ENCODE data around the gene RAB26.

The RAB26 gene

DNA sequence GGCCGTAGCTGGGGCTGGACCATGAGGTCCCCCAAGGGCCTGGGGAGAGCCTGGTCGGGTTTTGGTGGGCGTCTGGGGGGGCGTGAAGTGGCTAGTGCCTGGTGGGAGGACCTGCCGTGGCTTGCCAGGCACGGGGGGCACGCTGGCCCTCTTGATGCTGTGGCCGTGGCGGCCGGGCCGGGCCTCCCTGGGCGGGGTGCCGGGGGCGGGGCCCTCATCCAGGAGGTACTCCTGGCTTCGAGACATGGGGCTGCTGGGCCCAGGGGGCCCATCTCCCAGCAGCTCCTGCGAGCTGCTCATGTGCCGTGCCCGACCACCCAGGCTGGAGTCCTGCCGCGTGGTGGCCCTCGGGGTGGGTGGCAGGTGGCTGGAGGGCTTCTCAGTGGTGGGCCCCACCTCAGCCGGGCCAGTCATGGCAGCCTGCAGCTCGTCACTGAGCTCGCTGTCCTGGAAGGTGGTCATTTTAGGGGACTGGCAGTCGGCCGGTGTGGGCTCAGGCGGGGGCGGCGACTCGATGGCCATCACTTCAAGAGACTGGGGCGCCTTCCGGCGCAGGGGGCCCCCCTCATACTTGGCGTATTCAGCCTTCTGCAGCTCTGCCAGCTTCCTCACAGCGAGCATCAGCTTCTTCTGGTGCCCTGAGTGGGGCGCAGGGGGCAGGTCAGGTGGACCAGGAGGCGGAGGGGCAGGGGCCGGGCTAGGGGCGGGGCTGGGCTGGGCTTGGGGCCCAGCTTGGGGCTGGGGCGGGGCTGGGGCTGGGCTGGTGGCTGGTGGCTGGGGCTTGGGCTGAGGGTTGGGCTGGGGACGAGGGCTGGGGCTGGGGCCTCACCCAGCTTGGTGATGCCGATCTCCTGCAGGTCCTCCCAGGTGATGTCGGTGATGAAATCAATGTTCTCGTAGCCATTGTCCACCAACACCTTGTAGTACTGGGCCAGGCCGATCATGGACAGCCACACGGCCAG lies 32.8 kb downstream of the RAB26 start (continued):
- TF ChIP-seq BCL11A (tag by site-specific recombination; IDR thresholded peaks at IDR 0.05; ENCODE audit: low read depth) (no peak), ZNF112 (tag by site-specific recombination; IDR thresholded peaks at IDR 0.05) (no peak), GLIS2 (tag by site-specific recombination; IDR thresholded peaks at IDR 0.05) (peak; percentile 52), ZNF174 (tag by site-specific recombination; IDR thresholded peaks at IDR 0.05) (no peak), ZNF169 (tag by site-specific recombination; IDR thresholded peaks at IDR 0.05) (no peak), GFI1B (tag by site-specific recombination; IDR thresholded peaks at IDR 0.05) (no peak), ZNF664 (tag by site-specific recombination; IDR thresholded peaks at IDR 0.05) (no peak), ZNF391 (tag by site-specific recombination; IDR thresholded peaks at IDR 0.05; ENCODE audit: borderline replicate concordance, low read depth) (no peak), ZNF514 (tag by site-specific recombination; IDR thresholded peaks at IDR 0.05) (no peak), SETDB1 (IDR thresholded peaks at IDR 0.05; ENCODE audit: insufficient read length, low read length) (no peak), ZNF155 (tag by site-specific recombination; IDR thresholded peaks at IDR 0.05) (no peak), ZNF626 (tag by site-specific recombination; IDR thresholded peaks at IDR 0.05) (no peak), ZNF707 (tag by site-specific recombination; IDR thresholded peaks at IDR 0.05) (0 out of 2 replicates have a peak, but pooled peaks have one; percentile 12), ZNF624 (tag by site-specific recombination; IDR thresholded peaks at IDR 0.05) (no peak), ZNF791 (tag by site-specific recombination; IDR thresholded peaks at IDR 0.05) (no peak), ZNF501 (tag by site-specific recombination; IDR thresholded peaks at IDR 0.05) (no peak)
- TF ChIP-seq, protein P1, sequence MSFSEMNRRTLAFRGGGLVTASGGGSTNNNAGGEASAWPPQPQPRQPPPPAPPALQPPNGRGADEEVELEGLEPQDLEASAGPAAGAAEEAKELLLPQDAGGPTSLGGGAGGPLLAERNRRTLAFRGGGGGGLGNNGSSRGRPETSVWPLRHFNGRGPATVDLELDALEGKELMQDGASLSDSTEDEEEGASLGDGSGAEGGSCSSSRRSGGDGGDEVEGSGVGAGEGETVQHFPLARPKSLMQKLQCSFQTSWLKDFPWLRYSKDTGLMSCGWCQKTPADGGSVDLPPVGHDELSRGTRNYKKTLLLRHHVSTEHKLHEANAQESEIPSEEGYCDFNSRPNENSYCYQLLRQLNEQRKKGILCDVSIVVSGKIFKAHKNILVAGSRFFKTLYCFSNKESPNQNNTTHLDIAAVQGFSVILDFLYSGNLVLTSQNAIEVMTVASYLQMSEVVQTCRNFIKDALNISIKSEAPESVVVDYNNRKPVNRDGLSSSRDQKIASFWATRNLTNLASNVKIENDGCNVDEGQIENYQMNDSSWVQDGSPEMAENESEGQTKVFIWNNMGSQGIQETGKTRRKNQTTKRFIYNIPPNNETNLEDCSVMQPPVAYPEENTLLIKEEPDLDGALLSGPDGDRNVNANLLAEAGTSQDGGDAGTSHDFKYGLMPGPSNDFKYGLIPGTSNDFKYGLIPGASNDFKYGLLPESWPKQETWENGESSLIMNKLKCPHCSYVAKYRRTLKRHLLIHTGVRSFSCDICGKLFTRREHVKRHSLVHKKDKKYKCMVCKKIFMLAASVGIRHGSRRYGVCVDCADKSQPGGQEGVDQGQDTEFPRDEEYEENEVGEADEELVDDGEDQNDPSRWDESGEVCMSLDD (tag by site-specific recombination; IDR thresholded peaks at IDR 0.05), result no peak
- TF ChIP-seq, protein P2, sequence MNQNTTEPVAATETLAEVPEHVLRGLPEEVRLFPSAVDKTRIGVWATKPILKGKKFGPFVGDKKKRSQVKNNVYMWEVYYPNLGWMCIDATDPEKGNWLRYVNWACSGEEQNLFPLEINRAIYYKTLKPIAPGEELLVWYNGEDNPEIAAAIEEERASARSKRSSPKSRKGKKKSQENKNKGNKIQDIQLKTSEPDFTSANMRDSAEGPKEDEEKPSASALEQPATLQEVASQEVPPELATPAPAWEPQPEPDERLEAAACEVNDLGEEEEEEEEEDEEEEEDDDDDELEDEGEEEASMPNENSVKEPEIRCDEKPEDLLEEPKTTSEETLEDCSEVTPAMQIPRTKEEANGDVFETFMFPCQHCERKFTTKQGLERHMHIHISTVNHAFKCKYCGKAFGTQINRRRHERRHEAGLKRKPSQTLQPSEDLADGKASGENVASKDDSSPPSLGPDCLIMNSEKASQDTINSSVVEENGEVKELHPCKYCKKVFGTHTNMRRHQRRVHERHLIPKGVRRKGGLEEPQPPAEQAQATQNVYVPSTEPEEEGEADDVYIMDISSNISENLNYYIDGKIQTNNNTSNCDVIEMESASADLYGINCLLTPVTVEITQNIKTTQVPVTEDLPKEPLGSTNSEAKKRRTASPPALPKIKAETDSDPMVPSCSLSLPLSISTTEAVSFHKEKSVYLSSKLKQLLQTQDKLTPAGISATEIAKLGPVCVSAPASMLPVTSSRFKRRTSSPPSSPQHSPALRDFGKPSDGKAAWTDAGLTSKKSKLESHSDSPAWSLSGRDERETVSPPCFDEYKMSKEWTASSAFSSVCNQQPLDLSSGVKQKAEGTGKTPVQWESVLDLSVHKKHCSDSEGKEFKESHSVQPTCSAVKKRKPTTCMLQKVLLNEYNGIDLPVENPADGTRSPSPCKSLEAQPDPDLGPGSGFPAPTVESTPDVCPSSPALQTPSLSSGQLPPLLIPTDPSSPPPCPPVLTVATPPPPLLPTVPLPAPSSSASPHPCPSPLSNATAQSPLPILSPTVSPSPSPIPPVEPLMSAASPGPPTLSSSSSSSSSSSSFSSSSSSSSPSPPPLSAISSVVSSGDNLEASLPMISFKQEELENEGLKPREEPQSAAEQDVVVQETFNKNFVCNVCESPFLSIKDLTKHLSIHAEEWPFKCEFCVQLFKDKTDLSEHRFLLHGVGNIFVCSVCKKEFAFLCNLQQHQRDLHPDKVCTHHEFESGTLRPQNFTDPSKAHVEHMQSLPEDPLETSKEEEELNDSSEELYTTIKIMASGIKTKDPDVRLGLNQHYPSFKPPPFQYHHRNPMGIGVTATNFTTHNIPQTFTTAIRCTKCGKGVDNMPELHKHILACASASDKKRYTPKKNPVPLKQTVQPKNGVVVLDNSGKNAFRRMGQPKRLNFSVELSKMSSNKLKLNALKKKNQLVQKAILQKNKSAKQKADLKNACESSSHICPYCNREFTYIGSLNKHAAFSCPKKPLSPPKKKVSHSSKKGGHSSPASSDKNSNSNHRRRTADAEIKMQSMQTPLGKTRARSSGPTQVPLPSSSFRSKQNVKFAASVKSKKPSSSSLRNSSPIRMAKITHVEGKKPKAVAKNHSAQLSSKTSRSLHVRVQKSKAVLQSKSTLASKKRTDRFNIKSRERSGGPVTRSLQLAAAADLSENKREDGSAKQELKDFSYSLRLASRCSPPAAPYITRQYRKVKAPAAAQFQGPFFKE (tag by site-specific recombination; IDR thresholded peaks at IDR 0.05; ENCODE audit: borderline replicate concordance), result no peak
- TF ChIP-seq, protein P3, sequence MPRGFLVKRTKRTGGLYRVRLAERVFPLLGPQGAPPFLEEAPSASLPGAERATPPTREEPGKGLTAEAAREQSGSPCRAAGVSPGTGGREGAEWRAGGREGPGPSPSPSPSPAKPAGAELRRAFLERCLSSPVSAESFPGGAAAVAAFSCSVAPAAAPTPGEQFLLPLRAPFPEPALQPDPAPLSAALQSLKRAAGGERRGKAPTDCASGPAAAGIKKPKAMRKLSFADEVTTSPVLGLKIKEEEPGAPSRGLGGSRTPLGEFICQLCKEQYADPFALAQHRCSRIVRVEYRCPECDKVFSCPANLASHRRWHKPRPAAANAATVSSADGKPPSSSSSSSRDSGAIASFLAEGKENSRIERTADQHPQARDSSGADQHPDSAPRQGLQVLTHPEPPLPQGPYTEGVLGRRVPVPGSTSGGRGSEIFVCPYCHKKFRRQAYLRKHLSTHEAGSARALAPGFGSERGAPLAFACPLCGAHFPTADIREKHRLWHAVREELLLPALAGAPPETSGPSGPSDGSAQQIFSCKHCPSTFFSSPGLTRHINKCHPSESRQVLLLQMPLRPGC (tag by site-specific recombination; IDR thresholded peaks at IDR 0.05), result no peak
- TF ChIP-seq, protein P4, sequence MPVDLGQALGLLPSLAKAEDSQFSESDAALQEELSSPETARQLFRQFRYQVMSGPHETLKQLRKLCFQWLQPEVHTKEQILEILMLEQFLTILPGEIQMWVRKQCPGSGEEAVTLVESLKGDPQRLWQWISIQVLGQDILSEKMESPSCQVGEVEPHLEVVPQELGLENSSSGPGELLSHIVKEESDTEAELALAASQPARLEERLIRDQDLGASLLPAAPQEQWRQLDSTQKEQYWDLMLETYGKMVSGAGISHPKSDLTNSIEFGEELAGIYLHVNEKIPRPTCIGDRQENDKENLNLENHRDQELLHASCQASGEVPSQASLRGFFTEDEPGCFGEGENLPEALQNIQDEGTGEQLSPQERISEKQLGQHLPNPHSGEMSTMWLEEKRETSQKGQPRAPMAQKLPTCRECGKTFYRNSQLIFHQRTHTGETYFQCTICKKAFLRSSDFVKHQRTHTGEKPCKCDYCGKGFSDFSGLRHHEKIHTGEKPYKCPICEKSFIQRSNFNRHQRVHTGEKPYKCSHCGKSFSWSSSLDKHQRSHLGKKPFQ (tag by site-specific recombination; IDR thresholded peaks at IDR 0.05), result no peak
- TF ChIP-seq, protein P5, sequence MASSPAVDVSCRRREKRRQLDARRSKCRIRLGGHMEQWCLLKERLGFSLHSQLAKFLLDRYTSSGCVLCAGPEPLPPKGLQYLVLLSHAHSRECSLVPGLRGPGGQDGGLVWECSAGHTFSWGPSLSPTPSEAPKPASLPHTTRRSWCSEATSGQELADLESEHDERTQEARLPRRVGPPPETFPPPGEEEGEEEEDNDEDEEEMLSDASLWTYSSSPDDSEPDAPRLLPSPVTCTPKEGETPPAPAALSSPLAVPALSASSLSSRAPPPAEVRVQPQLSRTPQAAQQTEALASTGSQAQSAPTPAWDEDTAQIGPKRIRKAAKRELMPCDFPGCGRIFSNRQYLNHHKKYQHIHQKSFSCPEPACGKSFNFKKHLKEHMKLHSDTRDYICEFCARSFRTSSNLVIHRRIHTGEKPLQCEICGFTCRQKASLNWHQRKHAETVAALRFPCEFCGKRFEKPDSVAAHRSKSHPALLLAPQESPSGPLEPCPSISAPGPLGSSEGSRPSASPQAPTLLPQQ (tag by site-specific recombination; IDR thresholded peaks at IDR 0.05), result peak; percentile 91

All from HEK293 (cell line).